Esophagus (tissue), 2 donors: ENCODE results near the gene MUC2. TPM values are rescaled to one million over a fixed set of nuclear protein-coding genes. Genes with fewer than 3 reads are reported as not detected.
"Not testable (repeated sequence)": the region's sequence is repeated elsewhere in the genome, so short reads cannot be mapped to it uniquely, and the experiment has no call there.

Experiments
- H3K27ac ChIP-seq, 2 donors: one replicate each; pipeline ENCODE4 v1.5.1; 2013; ENCODE audit warnings: low read depth in 2 of 2, mild to moderate bottlenecking in 2 of 2, inconsistent platforms in 1 of 2, low read length in 1 of 2, moderate library complexity in 1 of 2
- H3K27me3 ChIP-seq, 2 donors: one replicate each; pipeline ENCODE4 v1.6.1; 2013; ENCODE audit warnings: low read length in 2 of 2, control low read depth in 1 of 2, mild to moderate bottlenecking in 1 of 2; ENCODE audit not compliant: insufficient read depth in 2 of 2, control insufficient read depth in 1 of 2
- H3K36me3 ChIP-seq, 2 donors: one replicate each; pipeline ENCODE4 v1.6.1; 2013; ENCODE audit warnings: low read length in 1 of 2; ENCODE audit not compliant: control insufficient read depth in 2 of 2, insufficient read depth in 2 of 2
- H3K4me1 ChIP-seq, 2 donors: one replicate each; pipeline ENCODE4 v1.6.1; 2013; ENCODE audit warnings: low read length in 1 of 2; ENCODE audit not compliant: control insufficient read depth in 2 of 2, insufficient read depth in 2 of 2
- H3K4me3 ChIP-seq, 2 donors: one replicate each; pipeline ENCODE4 v1.5.1; 2013; ENCODE audit warnings: low read length in 2 of 2, mild to moderate bottlenecking in 2 of 2, low read depth in 1 of 2, moderate library complexity in 1 of 2
- H3K9me3 ChIP-seq, 2 donors: one replicate each; pipeline ENCODE4 v1.6.1; 2013; ENCODE audit warnings: mild to moderate bottlenecking in 2 of 2, low read depth in 1 of 2, low read length in 1 of 2, moderate library complexity in 1 of 2; ENCODE audit not compliant: control insufficient read depth in 2 of 2, insufficient read depth in 1 of 2
- WGBS, 2 donors: extraction: QIAGEN DNeasy Blood & Tissue Kit; methylation state at CpG; one replicate each; pipeline ENCODE4 v1.1.7; 2013; 5-methylcytosine and 5-hydroxymethylcytosine counted together
- polyA plus RNA-seq, 2 donors: library from polyadenylated mRNA; stranded (reverse); fragments of 200-250 nt; gene quantifications; one replicate each; pipeline ENCODE4 v1.2.3, GENCODE V29; 2013
- donor health status: healthy with polysubstance abuse.
- donor health status: Bipolar disorder and iron deficiency.

MUC2 gene
- polyA plus RNA-seq, 2 donors = 0.04 TPM; not detected in 1

- Histone ChIP-seq H3K36me3 (no peaks in the 10 kb centered on the region), H3K27ac (no peak overlapping the region), H3K4me3 (no peak overlapping the region), H3K27me3 (no peaks in the 10 kb centered on the region), H3K4me1 (no peaks in the 10 kb centered on the region), H3K9me3 (peaks cover 0 to 2% of the 10 kb centered on the region in 2 donors)
- 91 to 92% methylated on average over 13 to 14 of the region's 14 CpGs for WGBS, 2 donors
These were observed 37.9 kb downstream of the MUC2 start for GRCh38 chr11:1112351-1113191.

GRCh38 chr11:1113405-1114201 is 38.9 kb downstream of the MUC2 start:
- Histone ChIP-seq H3K27ac (no peak overlapping the region), H3K9me3 (peaks cover 0 to 2% of the 10 kb centered on the region in 2 donors), H3K4me3 (no peak overlapping the region), H3K36me3 (no peaks in the 10 kb centered on the region), H3K4me1 (no peaks in the 10 kb centered on the region), H3K27me3 (no peaks in the 10 kb centered on the region)
- 86 to 87% methylated on average over 34 to 36 of the region's 36 CpGs for WGBS, 2 donors

GRCh38 chr11:1115292-1115691 is 40.6 kb downstream of the MUC2 start:
- not testable (repeated sequence) for H3K9me3 ChIP-seq, H3K4me1 ChIP-seq, H3K36me3 ChIP-seq, H3K27me3 ChIP-seq, H3K4me3 ChIP-seq, H3K27ac ChIP-seq
- 87 to 90% methylated on average over 6 of the region's 6 CpGs for WGBS, 2 donors

- Histone ChIP-seq H3K27me3 (peaks cover 0 to 4% of the 10 kb centered on the region in 2 donors), H3K36me3 (no peaks in the 10 kb centered on the region), H3K27ac (no peak overlapping the region), H3K4me1 (no peaks in the 10 kb centered on the region), H3K9me3 (peaks cover 0 to 2% of the 10 kb centered on the region in 2 donors), H3K4me3 (no peak overlapping the region)
- WGBS, 2 donors = 88 to 92% methylated on average over 12 of the region's 12 CpGs
These were observed 41.4 kb downstream of the MUC2 start for GRCh38 chr11:1116104-1116503.

- WGBS, 2 donors = 66% methylated on average over 23 of the region's 23 CpGs
- H3K4me1 ChIP-seq = no peaks in the 10 kb centered on the region
- H3K27me3 ChIP-seq = peaks cover 0 to 4% of the 10 kb centered on the region in 2 donors
- no peaks in the 10 kb centered on the region for H3K36me3 ChIP-seq
- no peak overlapping the region for H3K27ac ChIP-seq
- no peak overlapping the region for H3K4me3 ChIP-seq
- H3K9me3 ChIP-seq = peaks cover 0 to 2% of the 10 kb centered on the region in 2 donors
These were observed 42.2 kb downstream of the MUC2 start for GRCh38 chr11:1116666-1117390.

- H3K9me3 ChIP-seq = peaks cover 0 to 2% of the 10 kb centered on the region in 2 donors
- no peaks in the 10 kb centered on the region for H3K36me3 ChIP-seq
- H3K27ac ChIP-seq = no peak overlapping the region
- peaks cover 0 to 4% of the 10 kb centered on the region in 2 donors for H3K27me3 ChIP-seq
- H3K4me3 ChIP-seq = no peak overlapping the region
- no peaks in the 10 kb centered on the region for H3K4me1 ChIP-seq
- WGBS, 2 donors = 64 to 70% methylated on average over 6 of the region's 6 CpGs
These were observed 43.3 kb downstream of the MUC2 start for GRCh38 chr11:1117992-1118391.

- 60 to 62% methylated on average over 22 of the region's 22 CpGs for WGBS, 2 donors
- Histone ChIP-seq H3K4me3 (no peak overlapping the region), H3K36me3 (no peaks in the 10 kb centered on the region), H3K9me3 (peaks cover 0 to under 1% of the 10 kb centered on the region in 2 donors), H3K4me1 (no peaks in the 10 kb centered on the region), H3K27ac (no peak overlapping the region), H3K27me3 (peaks cover 0 to 4% of the 10 kb centered on the region in 2 donors)
These were observed 44.3 kb downstream of the MUC2 start for GRCh38 chr11:1118755-1119603.

- Histone ChIP-seq H3K27ac (no peak overlapping the region), H3K9me3 (no peaks in the 10 kb centered on the region), H3K4me1 (no peaks in the 10 kb centered on the region), H3K27me3 (peaks cover 0 to 4% of the 10 kb centered on the region in 2 donors), H3K36me3 (no peaks in the 10 kb centered on the region), H3K4me3 (no peak overlapping the region)
- 71 to 77% methylated on average over 17 of the region's 17 CpGs for WGBS, 2 donors
These were observed 45.0 kb downstream of the MUC2 start for GRCh38 chr11:1119604-1120146.
